Suprapubic skin (tissue), 4 donors: Measurements from ENCODE around the gene EEF1AKMT2. TPM values are rescaled to one million over a fixed set of nuclear protein-coding genes. Genes with fewer than 3 reads are reported as not detected.
A peak's percentile ranks its signal among the peaks of the same experiment; 100 is the strongest.

Source experiments
- DNase-seq, 2 donors: peaks; one replicate each; pipeline ENCODE4 v3.0.0-alpha.2; 2019; ENCODE audit warnings: low spot score in 2 of 2
- H3K27ac ChIP-seq: fragments of 200-600 bp; sonication (generic); one replicate; pipeline ENCODE4 v1.5.1; 2019
- H3K27me3 ChIP-seq: fragments of 200-600 bp; sonication (generic); one replicate; pipeline ENCODE4 v1.5.1; 2019
- H3K36me3 ChIP-seq: fragments of 200-600 bp; sonication (generic); one replicate; pipeline ENCODE4 v1.5.1; 2019
- H3K4me1 ChIP-seq: fragments of 200-600 bp; sonication (generic); one replicate; pipeline ENCODE4 v1.5.1; 2019
- H3K4me3 ChIP-seq: fragments of 200-600 bp; sonication (generic); one replicate; pipeline ENCODE4 v1.5.1; 2019; ENCODE audit warnings: mild to moderate bottlenecking
- H3K9me3 ChIP-seq: fragments of 200-600 bp; sonication (generic); one replicate; pipeline ENCODE4 v1.5.1; 2019
- CTCF ChIP-seq, 2 donors: fragments of 200-600 bp in 1 of 2; fragments of 450-650 bp in 1 of 2; sonication (generic) in 1 of 2; IDR thresholded peaks; one replicate each; pipeline ENCODE4 v1.5.1; 2016 to 2019; ENCODE audit warnings: antibody characterized with exemption in 2 of 2, mild to moderate bottlenecking in 1 of 2, moderate library complexity in 1 of 2
- EP300 ChIP-seq: sonication (generic); formaldehyde crosslinking; IDR thresholded peaks from one replicate; pipeline ENCODE4 v1.6.1; 2017; ENCODE audit warnings: antibody characterized with exemption
- POLR2A ChIP-seq, 2 donors: fragments of 450-650 bp; IDR thresholded peaks; one replicate each; pipeline ENCODE4 v1.6.1; 2017; ENCODE audit warnings: antibody characterized with exemption in 2 of 2, mild to moderate bottlenecking in 2 of 2, moderate library complexity in 2 of 2
- POLR2AphosphoS5 ChIP-seq, 3 donors: sonication (generic); formaldehyde crosslinking; IDR thresholded peaks; one replicate each; pipeline ENCODE4 v1.6.1; 2017; ENCODE audit warnings: antibody characterized with exemption in 3 of 3
- WGBS: methylation state at CpG from one replicate; pipeline ENCODE4 v1.1.5; 2018; 5-methylcytosine and 5-hydroxymethylcytosine counted together
- total RNA-seq, 4 donors: library from RNA; depleted of rRNA; stranded (reverse); fragments of >200 nt; gene quantifications; one replicate each; pipeline ENCODE4 v1.1.0, GENCODE V29; 2016

EEF1AKMT2 gene
- total RNA-seq, 4 donors from 2014 or later: 11.4 to 23.8 (median 15.3) TPM

GRCh38 chr10:124717911-124718741 is 73.6 kb downstream of the EEF1AKMT2 start:
- Histone ChIP-seq H3K27ac (peak overlapping the region; percentile 71), H3K9me3 (no peaks in the 10 kb centered on the region), H3K36me3 (no peaks in the 10 kb centered on the region), H3K4me1 (peaks cover 85% of the 10 kb centered on the region), H3K4me3 (no peak overlapping the region), H3K27me3 (no peaks in the 10 kb centered on the region)
- DNase-seq: peak in 1 of 2 donors; percentile 57
- TF ChIP-seq EP300 (no peak), POLR2A (IDR thresholded peaks at IDR 0.05) (no peak), POLR2AphosphoS5 (IDR thresholded peaks at IDR 0.05) (no peak), CTCF (IDR thresholded peaks at IDR 0.05) (no peak)
- WGBS: 50% methylated on average over 11 of the region's 12 CpGs

GRCh38 chr10:124717041-124717757 is 74.5 kb downstream of the EEF1AKMT2 start:
- 90% methylated on average over 7 of the region's 9 CpGs for WGBS
- Histone ChIP-seq H3K4me1 (peaks cover 77% of the 10 kb centered on the region), H3K27ac (peak overlapping the region; percentile 55)

GRCh38 chr10:124716369-124716768 is 75.3 kb downstream of the EEF1AKMT2 start:
- H3K36me3 ChIP-seq: no peaks in the 10 kb centered on the region
- no peak overlapping the region for H3K4me3 ChIP-seq
- DNase-seq: no peak
- 93% methylated on average over 4 of the region's 4 CpGs for WGBS
- peaks cover 68% of the 10 kb centered on the region for H3K4me1 ChIP-seq
- H3K27ac ChIP-seq: no peak overlapping the region
- H3K9me3 ChIP-seq: no peaks in the 10 kb centered on the region
- no peak for TF ChIP-seq EP300
- TF ChIP-seq POLR2AphosphoS5 (IDR thresholded peaks at IDR 0.05): no peak
- TF ChIP-seq CTCF (IDR thresholded peaks at IDR 0.05): no peak
- TF ChIP-seq POLR2A (IDR thresholded peaks at IDR 0.05): no peak
- no peaks in the 10 kb centered on the region for H3K27me3 ChIP-seq

More at GRCh38 chr10:124717041-124717757, 74.5 kb downstream of the EEF1AKMT2 start:
- Histone ChIP-seq H3K9me3 (no peaks in the 10 kb centered on the region), H3K27me3 (no peaks in the 10 kb centered on the region), H3K4me3 (no peak overlapping the region), H3K36me3 (no peaks in the 10 kb centered on the region)
- TF ChIP-seq CTCF (IDR thresholded peaks at IDR 0.05): no peak
- TF ChIP-seq EP300: no peak
- TF ChIP-seq POLR2A (IDR thresholded peaks at IDR 0.05): no peak
- TF ChIP-seq POLR2AphosphoS5 (IDR thresholded peaks at IDR 0.05): no peak
- DNase-seq: no peak

- Histone ChIP-seq H3K27me3 (no peaks in the 10 kb centered on the region), H3K9me3 (no peaks in the 10 kb centered on the region), H3K27ac (no peak overlapping the region), H3K4me1 (peaks cover 65% of the 10 kb centered on the region), H3K4me3 (no peak overlapping the region), H3K36me3 (no peaks in the 10 kb centered on the region)
- DNase-seq: no peak
- WGBS: 62% methylated on average over 6 of the region's 6 CpGs
- TF ChIP-seq POLR2AphosphoS5 (IDR thresholded peaks at IDR 0.05) (no peak), CTCF (IDR thresholded peaks at IDR 0.05) (no peak), EP300 (no peak), POLR2A (IDR thresholded peaks at IDR 0.05) (no peak)
Observed at GRCh38 chr10:124715439-124715838, 76.2 kb downstream of the EEF1AKMT2 start.

GRCh38 chr10:124713679-124714255 is 77.9 kb downstream of the EEF1AKMT2 start:
- Histone ChIP-seq H3K27me3 (no peaks in the 10 kb centered on the region), H3K36me3 (no peaks in the 10 kb centered on the region), H3K9me3 (no peaks in the 10 kb centered on the region), H3K4me1 (peaks cover 67% of the 10 kb centered on the region), H3K4me3 (no peak overlapping the region), H3K27ac (no peak overlapping the region)
- WGBS: 61% methylated on average over 10 of the region's 10 CpGs
- no peak for DNase-seq
- TF ChIP-seq POLR2AphosphoS5 (IDR thresholded peaks at IDR 0.05) (no peak), EP300 (no peak), CTCF (IDR thresholded peaks at IDR 0.05) (no peak), POLR2A (IDR thresholded peaks at IDR 0.05) (no peak)
